GM18498 (cell line): ENCODE measurements around the gene PEBP1.

Experiments used
- ATAC-seq: cut with Tn5 transposase; IDR thresholded peaks from one replicate; pipeline ENCODE4 v1.9.1; 2021; ENCODE audit warnings: mild to moderate bottlenecking, moderate library complexity; ENCODE audit not compliant: unreplicated experiment

PEBP1 gene

GRCh38 chr12:118190266-118190665 lies 54.3 kb downstream of the PEBP1 start:
- no peak for ATAC-seq

GRCh38 chr12:118193477-118193876 lies 57.6 kb downstream of the PEBP1 start:
- ATAC-seq, result no peak

- ATAC-seq, result no peak
Measured at GRCh38 chr12:118193958-118194357, 58.0 kb downstream of the PEBP1 start.
